Stimulated activated naive CD8-positive, alpha-beta T cell treated with anti-CD3 and anti-CD28 coated beads, Interleukin-15, amount 100 ng/mL, for 72 hours (primary cell): ENCODE results near the gene PHACTR3.

Experiments used
- ATAC-seq: fragments of 150-1000 bp; cut with Tn5 transposase; 2 replicates; pipeline ENCODE4 v1.10.0; 2021; ENCODE audit warnings: mild to moderate bottlenecking, moderate library complexity
- DNase-seq, 2 donors: peaks; one replicate each; pipeline ENCODE4 v3.0.0; 2021 to 2022
- H3K27ac Mint-ChIP-seq, 2 donors: one replicate each; pipeline ENCODE4 v1.8.0; 2022; ENCODE audit warnings: mild to moderate bottlenecking in 2 of 2, mixed read lengths in 2 of 2, moderate library complexity in 2 of 2
- H3K27me3 Mint-ChIP-seq: one replicate; pipeline ENCODE4 v1.8.0; 2022; ENCODE audit warnings: mixed read lengths
- H3K4me1 Mint-ChIP-seq: one replicate; pipeline ENCODE4 v1.8.0; 2022; ENCODE audit warnings: mild to moderate bottlenecking, mixed read lengths
- H3K4me3 Mint-ChIP-seq, 2 donors: one replicate each; pipeline ENCODE4 v1.8.0; 2022; ENCODE audit warnings: mild to moderate bottlenecking in 2 of 2, mixed read lengths in 2 of 2, moderate library complexity in 1 of 2
- H3K9me3 Mint-ChIP-seq, 2 donors: one replicate each; pipeline ENCODE4 v1.8.0; 2022; ENCODE audit warnings: mixed read lengths in 2 of 2

Gene PHACTR3

GRCh38 chr20:59673998-59674445, 69.7 kb downstream of the PHACTR3 start:
- no peak for DNase-seq
- H3K27ac Mint-ChIP-seq: peak overlapping the region in 1 of 2 donors; percentile 54
- peaks cover 52% of the 10 kb centered on the region for H3K27me3 Mint-ChIP-seq
- ATAC-seq: no peak
- H3K4me3 Mint-ChIP-seq: no peak overlapping the region
- H3K9me3 Mint-ChIP-seq: no peaks in the 10 kb centered on the region
- no peaks in the 10 kb centered on the region for H3K4me1 Mint-ChIP-seq

GRCh38 chr20:59676126-59676850, 71.9 kb downstream of the PHACTR3 start:
- DNase-seq: no peak
- Mint-ChIP-seq H3K27ac (no peak overlapping the region), H3K4me3 (no peak overlapping the region), H3K4me1 (no peaks in the 10 kb centered on the region), H3K27me3 (peaks cover 54% of the 10 kb centered on the region), H3K9me3 (no peaks in the 10 kb centered on the region)
- ATAC-seq: no peak

GRCh38 chr20:59676851-59677182, 72.5 kb downstream of the PHACTR3 start:
- H3K9me3 Mint-ChIP-seq: no peaks in the 10 kb centered on the region
- no peak for ATAC-seq
- H3K27ac Mint-ChIP-seq: no peak overlapping the region

DNA sequence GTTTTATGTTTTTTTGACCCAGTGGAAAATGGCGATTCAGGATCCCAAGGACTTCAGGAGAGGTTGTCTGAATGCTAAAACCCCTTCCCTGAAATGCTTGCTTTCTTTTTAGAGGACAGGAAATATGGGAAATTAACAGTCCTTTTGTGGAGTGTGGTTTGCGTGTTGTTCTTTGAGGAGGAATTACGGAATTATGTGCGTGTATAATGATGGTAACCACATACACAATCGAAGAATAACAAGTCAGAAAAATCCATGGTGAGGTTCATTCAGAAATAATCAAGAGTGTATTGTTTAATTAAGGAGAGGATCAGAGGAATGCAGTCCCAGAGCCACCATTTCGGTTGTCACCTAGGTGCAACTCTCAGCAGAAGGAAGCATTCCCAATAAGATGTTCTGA, 73.2 kb downstream of the PHACTR3 start:
- H3K4me1 Mint-ChIP-seq: no peaks in the 10 kb centered on the region
- no peak for ATAC-seq
- no peak overlapping the region for H3K4me3 Mint-ChIP-seq
- H3K27me3 Mint-ChIP-seq: peaks cover 54% of the 10 kb centered on the region
- no peak overlapping the region for H3K27ac Mint-ChIP-seq
- DNase-seq: no peak
- no peaks in the 10 kb centered on the region for H3K9me3 Mint-ChIP-seq

More at GRCh38 chr20:59676851-59677182, 72.5 kb downstream of the PHACTR3 start:
- Mint-ChIP-seq H3K4me1 (no peaks in the 10 kb centered on the region), H3K27me3 (peaks cover 54% of the 10 kb centered on the region), H3K4me3 (no peak overlapping the region)
- DNase-seq: no peak

GRCh38 chr20:59678288-59678687, 73.9 kb downstream of the PHACTR3 start:
- no peak for DNase-seq
- no peaks in the 10 kb centered on the region for H3K9me3 Mint-ChIP-seq
- H3K27ac Mint-ChIP-seq: no peak overlapping the region
- no peak for ATAC-seq
- peaks cover 54% of the 10 kb centered on the region for H3K27me3 Mint-ChIP-seq
- H3K4me1 Mint-ChIP-seq: no peaks in the 10 kb centered on the region
- H3K4me3 Mint-ChIP-seq: no peak overlapping the region

DNA sequence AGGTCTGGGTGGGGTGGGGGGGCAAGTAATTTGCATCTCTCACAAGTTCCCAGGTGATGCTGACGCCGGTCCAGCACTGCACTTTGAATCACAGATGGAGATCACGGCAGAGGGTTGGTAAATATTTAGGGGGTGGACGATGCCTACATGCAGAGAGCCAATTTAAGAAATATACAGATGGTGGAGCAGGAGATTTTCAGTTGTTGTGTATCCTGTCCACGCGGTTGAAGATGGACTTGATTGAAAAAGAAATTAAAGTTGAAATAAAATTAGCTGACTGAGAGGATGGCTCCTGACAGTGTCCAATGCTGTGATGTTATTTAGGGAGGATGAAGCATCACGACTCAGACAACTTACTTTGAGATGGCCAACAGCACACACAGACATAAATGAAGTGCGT, 74.6 kb downstream of the PHACTR3 start:
- Mint-ChIP-seq H3K9me3 (no peaks in the 10 kb centered on the region), H3K4me3 (no peak overlapping the region), H3K4me1 (no peaks in the 10 kb centered on the region), H3K27ac (no peak overlapping the region), H3K27me3 (peaks cover 52% of the 10 kb centered on the region)
- DNase-seq: no peak
- no peak for ATAC-seq

DNA sequence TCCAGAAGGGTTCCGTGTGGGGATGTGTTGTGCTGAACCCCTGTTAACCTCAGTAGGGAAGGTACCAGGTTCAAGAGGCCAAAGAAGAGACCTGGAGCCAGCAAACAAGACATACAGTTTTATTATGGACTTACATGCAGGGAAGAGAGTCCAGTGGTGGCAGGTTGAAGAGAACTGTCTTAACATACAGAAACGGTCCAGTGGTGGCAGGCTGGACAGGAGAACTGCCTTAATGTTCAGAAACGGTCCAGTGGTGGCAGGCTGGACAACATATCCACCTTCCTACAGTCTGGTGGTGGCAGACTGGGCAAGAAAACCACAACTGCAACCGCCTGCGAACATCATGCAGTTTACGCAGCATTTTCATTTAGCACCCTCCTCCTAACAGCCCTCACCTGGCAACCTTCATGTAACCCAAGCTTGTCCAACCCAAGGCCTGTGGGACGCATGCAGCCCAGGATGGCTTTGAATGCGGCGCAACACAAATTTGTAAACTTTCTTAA, 75.9 kb downstream of the PHACTR3 start:
- Mint-ChIP-seq H3K4me1 (no peaks in the 10 kb centered on the region), H3K4me3 (no peak overlapping the region), H3K27ac (no peak overlapping the region), H3K27me3 (peaks cover 46% of the 10 kb centered on the region), H3K9me3 (no peaks in the 10 kb centered on the region)
- ATAC-seq (no peak), DNase-seq (no peak)

DNA sequence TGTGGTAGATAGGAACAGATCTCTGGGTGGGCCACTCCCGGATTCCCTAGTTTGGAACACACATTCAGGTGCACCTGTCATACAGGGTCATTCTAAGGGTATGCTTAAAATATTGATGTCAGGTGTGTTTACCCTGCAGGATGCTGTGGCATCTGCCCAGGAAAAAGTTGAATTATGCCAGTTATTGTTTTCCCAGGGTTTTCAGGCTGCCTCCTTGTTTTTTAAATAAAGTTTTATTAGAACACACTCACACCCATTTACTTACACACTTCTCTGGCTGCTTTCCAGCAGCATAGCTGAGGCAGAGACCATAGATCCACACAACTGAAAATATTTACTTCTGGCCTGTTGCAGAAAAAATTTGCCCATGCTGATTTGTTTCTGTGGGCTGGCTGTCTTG, 76.5 kb downstream of the PHACTR3 start:
- Mint-ChIP-seq H3K4me1 (no peaks in the 10 kb centered on the region), H3K4me3 (no peak overlapping the region), H3K9me3 (no peaks in the 10 kb centered on the region), H3K27ac (peak overlapping the region in 1 of 2 donors; percentile 74), H3K27me3 (peaks cover 40% of the 10 kb centered on the region)
- DNase-seq: no peak
- ATAC-seq: no peak

- no peak overlapping the region for H3K4me3 Mint-ChIP-seq
- no peaks in the 10 kb centered on the region for H3K4me1 Mint-ChIP-seq
- H3K27me3 Mint-ChIP-seq: peaks cover 22% of the 10 kb centered on the region
- H3K27ac Mint-ChIP-seq: no peak overlapping the region
- H3K9me3 Mint-ChIP-seq: no peaks in the 10 kb centered on the region
- ATAC-seq (no peak), DNase-seq (no peak)
Observed at GRCh38 chr20:59682603-59683002, 78.3 kb downstream of the PHACTR3 start.

- H3K9me3 Mint-ChIP-seq: no peaks in the 10 kb centered on the region
- DNase-seq (no peak), ATAC-seq (no peak)
- no peaks in the 10 kb centered on the region for H3K4me1 Mint-ChIP-seq
- H3K4me3 Mint-ChIP-seq: no peak overlapping the region
- peak overlapping the region in 1 of 2 donors; percentile 13 for H3K27ac Mint-ChIP-seq
- peaks cover 17% of the 10 kb centered on the region for H3K27me3 Mint-ChIP-seq
Observed at GRCh38 chr20:59683181-59683580, 78.8 kb downstream of the PHACTR3 start.

DNA sequence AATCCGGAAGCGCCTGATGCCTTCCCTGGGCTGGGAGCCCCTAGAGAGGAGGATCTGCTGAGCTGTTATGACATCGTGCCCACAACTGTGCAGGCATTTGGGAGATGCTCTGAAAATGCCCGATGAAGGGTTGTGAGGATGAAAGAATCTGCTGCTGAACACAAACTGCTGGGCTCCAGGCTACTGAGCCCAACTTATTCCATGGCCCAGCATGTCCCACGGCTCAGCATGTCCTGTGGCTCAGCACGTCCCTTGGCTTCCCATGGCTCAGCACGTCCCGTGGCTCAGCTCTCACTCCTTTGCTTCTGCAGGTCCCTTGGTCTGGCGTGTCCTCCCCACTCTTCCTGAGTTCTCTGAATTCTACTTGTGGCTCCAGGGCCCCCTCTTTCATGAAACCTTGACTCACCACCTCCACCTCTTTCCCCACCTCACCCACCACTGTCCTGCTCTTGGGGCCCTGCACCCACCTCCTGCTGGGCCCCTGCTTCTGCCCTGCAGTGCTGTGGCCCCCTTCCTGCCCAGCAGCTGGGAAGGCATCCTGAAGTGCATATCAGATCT, 80.4 kb downstream of the PHACTR3 start:
- H3K4me1 Mint-ChIP-seq: no peaks in the 10 kb centered on the region

GRCh38 chr20:59686404-59687346, 82.3 kb downstream of the PHACTR3 start:
- no peak for ATAC-seq
- DNase-seq: no peak
- H3K9me3 Mint-ChIP-seq: no peaks in the 10 kb centered on the region
- no peaks in the 10 kb centered on the region for H3K4me1 Mint-ChIP-seq
- H3K27me3 Mint-ChIP-seq: no peaks in the 10 kb centered on the region
- H3K4me3 Mint-ChIP-seq: no peak overlapping the region
- no peak overlapping the region for H3K27ac Mint-ChIP-seq

More for the DNA sequence above, 80.4 kb downstream of the PHACTR3 start:
- Mint-ChIP-seq H3K4me3 (no peak overlapping the region), H3K27me3 (peaks cover 6% of the 10 kb centered on the region), H3K27ac (no peak overlapping the region), H3K9me3 (no peaks in the 10 kb centered on the region)
- DNase-seq: no peak
- ATAC-seq: no peak

GRCh38 chr20:59688356-59688755, 84.0 kb downstream of the PHACTR3 start:
- no peak for ATAC-seq
- H3K4me1 Mint-ChIP-seq: no peaks in the 10 kb centered on the region
- H3K27ac Mint-ChIP-seq: no peak overlapping the region
- H3K9me3 Mint-ChIP-seq: no peaks in the 10 kb centered on the region
- no peak for DNase-seq
- H3K4me3 Mint-ChIP-seq: no peak overlapping the region
- H3K27me3 Mint-ChIP-seq: no peaks in the 10 kb centered on the region

DNA sequence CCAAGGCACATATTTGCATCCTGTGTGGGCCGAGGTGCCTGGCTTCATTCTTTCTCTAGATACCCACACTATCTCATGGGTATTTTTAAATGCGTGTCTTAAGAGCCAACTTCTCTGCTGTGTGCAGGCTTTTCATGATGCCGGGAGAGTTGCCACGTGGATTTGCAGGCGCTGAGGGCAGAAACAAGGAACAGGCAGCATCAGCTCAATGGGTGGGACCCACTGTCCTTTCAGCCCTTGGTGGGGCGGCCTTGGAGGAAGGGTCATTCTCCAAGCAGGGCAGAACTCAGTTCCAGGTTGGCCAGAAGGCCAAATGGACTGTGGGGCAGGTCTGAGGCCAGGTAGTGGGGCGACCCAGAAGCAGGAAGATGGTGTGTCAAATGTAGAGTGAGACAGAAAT, 84.7 kb downstream of the PHACTR3 start:
- Mint-ChIP-seq H3K4me1 (no peaks in the 10 kb centered on the region), H3K4me3 (no peak overlapping the region), H3K9me3 (no peaks in the 10 kb centered on the region), H3K27me3 (no peaks in the 10 kb centered on the region), H3K27ac (no peak overlapping the region)
- no peak for ATAC-seq
- DNase-seq: no peak

DNA sequence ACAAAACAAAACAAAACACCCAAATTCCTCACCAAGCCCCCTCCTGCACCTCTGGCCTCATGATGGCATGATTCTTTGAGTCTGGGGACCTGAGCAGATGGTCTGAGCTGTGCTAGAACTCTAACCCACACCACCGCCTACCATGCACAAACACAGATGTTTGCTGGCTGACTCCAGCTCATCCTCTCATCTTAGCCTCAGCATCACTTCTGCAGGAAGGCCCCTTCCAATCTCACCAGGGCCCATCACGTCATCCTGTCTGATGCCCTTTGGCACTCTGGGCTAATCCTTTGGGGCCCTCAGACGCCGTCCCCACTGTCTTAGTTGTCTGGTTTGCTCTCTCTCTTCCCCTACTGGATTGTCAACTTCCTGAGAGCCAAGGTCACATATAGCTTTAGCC, 85.8 kb downstream of the PHACTR3 start:
- no peaks in the 10 kb centered on the region for H3K9me3 Mint-ChIP-seq
- no peaks in the 10 kb centered on the region for H3K27me3 Mint-ChIP-seq
- H3K27ac Mint-ChIP-seq: no peak overlapping the region

DNA sequence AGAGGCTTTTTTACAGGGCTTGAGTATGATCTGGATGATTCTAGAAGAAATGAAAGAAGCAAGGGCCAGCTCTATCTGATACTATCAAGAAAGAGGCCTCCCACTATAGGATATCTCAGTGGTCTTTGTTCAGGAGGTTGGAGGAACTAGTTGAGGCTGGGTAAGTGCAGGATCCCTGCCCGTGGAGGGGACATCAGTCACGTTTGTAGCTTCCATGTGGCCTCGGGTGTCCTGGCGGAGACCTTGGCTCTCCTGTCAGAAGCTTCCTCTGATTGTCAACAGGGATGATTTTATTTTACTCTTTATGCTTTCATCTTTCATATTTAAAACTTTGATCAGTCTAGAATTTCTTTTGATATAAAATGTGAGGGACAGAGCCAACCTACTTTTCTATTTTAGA, 86.6 kb downstream of the PHACTR3 start:
- Mint-ChIP-seq H3K27me3 (no peaks in the 10 kb centered on the region), H3K27ac (no peak overlapping the region), H3K9me3 (no peaks in the 10 kb centered on the region), H3K4me3 (no peak overlapping the region), H3K4me1 (no peaks in the 10 kb centered on the region)
- ATAC-seq (no peak), DNase-seq (no peak)

More for the DNA sequence above, 85.8 kb downstream of the PHACTR3 start:
- Mint-ChIP-seq H3K4me3 (no peak overlapping the region), H3K4me1 (no peaks in the 10 kb centered on the region)
- ATAC-seq: no peak
- DNase-seq: no peak
